NCI-H1694 treated with DMSO at 0.1 percent for 48 hours (cell line): ENCODE results near the gene CAPN7.
"Not testable (repeated sequence)": the region's sequence is repeated elsewhere in the genome, so short reads cannot be mapped to it uniquely, and the experiment has no call there.

Experiments used
- DNase-seq: peaks from one replicate; lab custom pipeline; 2025; lab: John Stamatoyannopoulos, UW

Gene CAPN7

GRCh38 chr3:15205934-15206661 lies at the start of gene CAPN7:
Gene CAPN7 (plus strand): TSS chr3:15206246. CDS start chr3:15206496, 250 bp downstream.
- no peak for DNase-seq

DNA sequence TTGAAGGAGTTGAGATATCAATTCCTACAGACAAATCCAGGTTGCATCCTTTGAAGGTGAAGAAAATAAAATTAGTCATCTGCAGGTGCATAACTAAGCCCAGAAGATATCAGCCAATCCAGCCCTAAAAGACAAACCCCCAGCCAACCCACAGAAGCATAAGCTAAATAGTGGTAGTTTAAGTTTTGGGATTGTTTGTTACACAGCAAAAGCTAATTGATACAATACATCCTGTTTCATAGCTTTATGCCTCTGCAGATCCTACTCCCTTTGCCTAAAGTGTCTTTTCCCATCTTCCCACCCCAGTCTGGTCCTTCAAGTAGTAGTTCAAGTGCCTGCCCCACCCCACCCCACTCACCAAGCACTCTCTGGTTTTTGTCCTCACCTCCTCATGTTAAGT lies 48.6 kb upstream of the CAPN7 start:
- DNase-seq: no peak

- DNase-seq: no peak
Measured at GRCh38 chr3:15159501-15160136, 46.4 kb upstream of the CAPN7 start.

DNA sequence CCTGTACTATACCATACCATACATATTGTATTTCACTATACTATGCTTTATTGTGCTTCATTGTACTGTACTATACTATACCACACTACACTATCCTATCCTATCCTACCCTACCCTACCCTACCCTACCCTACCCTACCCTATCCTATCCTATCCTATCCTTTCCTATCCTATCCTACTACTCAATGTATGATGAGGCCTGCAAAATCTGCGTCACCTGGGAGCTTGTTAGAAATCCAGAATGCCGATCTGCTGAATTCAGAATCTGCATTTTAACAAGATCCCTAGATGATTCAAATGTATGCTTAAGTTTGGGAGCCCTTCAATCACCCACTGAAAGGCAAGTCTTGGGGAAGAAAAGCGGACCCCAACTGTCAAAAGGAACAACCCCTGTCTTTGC lies 45.4 kb upstream of the CAPN7 start:
- no peak for DNase-seq

DNA sequence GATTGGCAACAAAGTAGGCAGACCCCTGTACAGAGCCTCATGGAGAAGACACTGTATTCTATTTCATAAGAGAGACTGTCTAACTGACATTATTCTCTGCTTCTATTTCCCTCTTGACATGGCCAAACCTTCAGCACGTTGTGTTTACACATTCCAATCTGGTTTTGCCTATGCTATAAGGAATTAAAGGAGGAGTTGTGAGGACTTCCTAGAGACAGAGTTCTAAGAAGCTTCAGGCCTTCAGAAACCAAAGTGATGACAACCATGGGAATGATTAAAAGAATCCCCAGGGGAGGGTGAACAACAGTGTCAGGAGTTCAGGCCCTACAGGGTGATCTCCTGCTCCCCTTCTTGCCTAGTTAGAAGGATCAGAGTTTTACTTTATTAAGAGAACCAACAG lies 44.9 kb upstream of the CAPN7 start:
- DNase-seq: no peak

DNA sequence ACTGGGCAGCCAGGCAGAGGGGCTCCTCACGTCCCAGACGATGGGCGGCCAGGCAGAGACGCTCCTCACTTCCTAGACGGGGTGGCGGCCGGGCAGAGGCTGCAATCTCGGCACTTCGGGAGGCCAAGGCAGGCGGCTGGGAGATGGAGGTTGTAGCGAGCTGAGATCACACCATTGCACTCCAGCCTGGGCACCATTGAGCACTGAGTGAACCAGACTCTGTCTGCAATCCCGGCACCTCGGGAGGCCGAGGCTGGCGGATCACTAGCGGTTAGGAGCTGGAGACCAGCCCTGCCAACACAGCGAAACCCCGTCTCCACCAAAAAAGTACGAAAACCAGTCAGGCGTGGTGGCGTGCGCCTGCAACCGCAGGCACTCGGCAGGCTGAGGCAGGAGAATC lies 42.4 kb upstream of the CAPN7 start:
- not testable (repeated sequence) for DNase-seq

DNA sequence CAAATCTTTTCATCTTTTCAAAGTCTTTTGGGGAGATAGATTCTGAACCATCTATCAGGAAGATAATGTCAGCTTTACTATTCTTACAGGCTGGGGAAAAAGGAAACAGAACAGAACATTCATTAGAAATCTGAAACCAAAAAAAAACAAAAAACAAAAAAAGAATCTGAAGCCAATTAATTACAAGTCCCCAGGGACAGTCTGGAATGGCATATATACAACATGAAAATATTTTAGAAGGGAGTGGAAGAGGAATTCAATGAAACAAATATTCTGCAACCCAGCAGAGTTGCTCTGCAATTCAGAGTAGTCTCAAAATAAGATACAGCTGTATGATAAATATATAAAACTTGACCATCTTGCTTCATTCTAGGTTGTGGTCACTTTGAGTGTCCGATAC lies 41.7 kb upstream of the CAPN7 start:
- no peak for DNase-seq

GRCh38 chr3:15165061-15165460 lies 41.0 kb upstream of the CAPN7 start:
- DNase-seq: no peak

- not testable (repeated sequence) for DNase-seq
Measured at GRCh38 chr3:15166391-15166790, 39.7 kb upstream of the CAPN7 start.

GRCh38 chr3:15171096-15171495 lies 35.0 kb upstream of the CAPN7 start:
- DNase-seq: no peak

- no peak for DNase-seq
Measured at GRCh38 chr3:15172806-15173205, 33.2 kb upstream of the CAPN7 start.

DNA sequence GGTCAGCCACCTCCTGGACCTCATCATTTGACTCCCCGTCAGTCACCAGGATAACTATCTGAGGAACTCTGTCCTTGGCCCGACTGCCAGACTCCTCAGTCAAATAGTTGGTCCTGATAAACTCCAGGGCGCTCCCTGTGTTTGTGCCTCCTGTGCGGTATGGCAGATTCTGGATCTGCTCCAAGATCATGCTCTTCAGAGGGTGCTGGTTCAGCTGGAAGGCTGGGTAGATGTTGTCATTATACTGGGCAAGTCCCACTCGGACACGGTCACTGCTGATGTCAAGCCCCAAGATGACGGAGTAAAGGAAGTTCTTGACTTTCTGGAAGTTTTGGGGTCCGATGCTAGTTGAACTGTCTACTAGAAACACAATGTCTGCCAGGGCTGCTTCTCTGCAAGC lies 31.1 kb upstream of the CAPN7 start:
- DNase-seq: no peak

DNA sequence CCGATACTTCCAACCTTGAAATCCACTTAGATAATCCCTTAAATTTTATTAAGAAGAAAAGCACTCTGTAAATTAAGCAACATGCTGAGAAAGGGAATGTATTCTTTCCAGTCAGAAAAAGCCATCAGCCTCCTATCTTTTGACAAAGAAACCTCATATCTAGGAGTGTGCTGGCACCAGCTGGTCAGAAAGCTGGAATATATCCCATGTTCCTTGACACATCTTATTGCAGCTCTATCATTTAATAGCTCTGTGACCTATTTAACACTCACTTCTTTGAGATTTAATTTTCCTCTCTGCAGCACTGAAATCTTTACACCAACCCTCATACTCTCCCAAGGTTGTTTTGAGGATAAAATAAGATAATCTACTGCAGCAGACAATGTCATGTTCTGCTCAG lies 30.4 kb upstream of the CAPN7 start:
- DNase-seq: no peak

- no peak for DNase-seq
Measured at GRCh38 chr3:15180042-15180611, 25.9 kb upstream of the CAPN7 start.

GRCh38 chr3:15181511-15181910 lies 24.5 kb upstream of the CAPN7 start:
- DNase-seq: no peak

GRCh38 chr3:15181963-15182362 lies 24.1 kb upstream of the CAPN7 start:
- DNase-seq: no peak

DNA sequence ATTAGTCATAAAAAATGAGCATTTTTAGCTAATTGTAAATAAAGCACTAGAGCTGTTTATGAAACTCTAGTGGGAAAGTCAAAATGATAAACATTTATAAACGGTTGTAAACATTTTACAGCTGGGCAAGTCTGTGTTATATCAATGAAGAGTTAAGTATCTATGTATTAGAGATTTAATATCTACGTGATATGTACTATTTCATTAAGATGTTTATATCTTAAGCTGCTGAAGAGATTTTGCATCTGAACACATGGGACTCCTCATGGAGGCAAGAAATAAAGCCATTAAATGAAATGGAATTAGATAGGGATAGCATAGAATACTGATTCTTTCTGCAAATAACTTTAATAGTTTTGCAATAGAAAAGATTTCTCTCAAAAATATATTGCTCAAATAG lies 23.0 kb upstream of the CAPN7 start:
- DNase-seq: no peak

DNA sequence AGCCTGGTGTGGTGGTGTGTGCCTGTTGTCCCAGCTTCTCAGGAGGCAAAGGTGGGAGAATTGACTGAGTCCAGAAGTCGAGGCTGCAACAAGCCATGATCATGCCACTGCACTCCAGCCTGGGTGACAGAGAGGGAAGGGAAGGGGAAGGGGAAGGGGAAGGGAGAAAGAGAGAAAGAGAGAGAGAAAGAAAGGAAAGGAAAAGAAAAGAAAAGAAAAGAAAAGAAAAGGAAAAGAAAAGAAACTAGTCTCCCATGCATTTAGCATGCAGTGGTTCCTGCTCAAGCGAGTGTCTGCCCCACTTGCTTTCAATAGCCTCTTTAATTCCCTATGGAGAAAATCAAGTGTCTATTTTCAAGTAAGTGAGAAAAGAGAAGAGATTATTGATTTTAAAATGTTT lies 20.6 kb upstream of the CAPN7 start:
- no peak for DNase-seq

DNA sequence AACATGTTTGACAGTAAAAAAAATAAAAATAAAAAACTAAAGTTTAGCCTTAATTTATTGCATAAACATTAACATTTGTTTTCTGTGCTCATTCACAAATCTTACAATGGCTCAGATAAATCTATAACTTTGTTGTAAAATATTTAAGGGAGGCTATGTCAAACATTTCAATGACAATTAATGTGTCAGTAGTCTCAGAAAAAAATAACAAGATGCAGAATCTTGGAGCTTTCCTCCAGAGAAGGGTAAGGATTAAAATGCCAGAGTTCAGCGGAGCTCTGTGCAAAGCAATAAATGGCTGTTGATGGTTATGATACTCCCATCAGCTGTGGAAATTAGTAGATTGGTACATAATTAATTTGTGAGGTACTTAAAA lies 20.0 kb upstream of the CAPN7 start:
- no peak for DNase-seq

- not testable (repeated sequence) for DNase-seq
Measured at GRCh38 chr3:15186477-15187164, 19.4 kb upstream of the CAPN7 start.

DNA sequence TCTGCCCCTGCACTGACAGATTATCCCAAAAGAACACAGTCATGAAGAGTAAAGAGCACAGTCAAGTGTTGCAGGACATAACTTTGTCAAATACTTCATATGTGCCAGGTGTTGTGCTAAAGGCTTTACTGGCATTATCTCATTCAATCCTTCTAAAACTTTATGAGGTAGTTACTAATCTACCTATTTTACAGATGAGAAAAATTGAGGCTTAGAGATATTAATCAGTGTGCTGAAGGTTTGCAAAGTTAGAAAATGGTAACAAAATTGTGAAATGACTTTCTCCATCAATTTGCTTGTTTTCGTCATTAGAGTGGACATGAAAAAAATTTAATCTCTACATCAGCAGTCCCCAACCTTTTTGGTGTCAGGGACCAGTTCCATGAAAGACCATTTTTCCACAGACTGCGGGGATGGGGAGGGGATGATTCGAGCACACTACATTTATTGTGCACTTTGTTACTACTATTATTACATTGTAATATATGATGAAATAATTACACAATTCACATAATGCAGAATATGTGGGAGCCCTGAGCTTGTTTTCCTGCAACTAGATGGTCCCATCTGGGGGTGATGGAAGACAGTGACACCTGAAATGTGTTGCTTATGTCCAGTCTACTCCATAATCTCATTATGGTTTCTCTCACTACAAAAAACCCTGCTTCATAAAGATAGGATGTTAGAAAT lies 8.6 kb upstream of the CAPN7 start:
- DNase-seq: no peak

- no peak for DNase-seq
Measured at GRCh38 chr3:15198686-15199085, 7.4 kb upstream of the CAPN7 start.
